ENCODE measurements around the gene BCL7C. TPM values are rescaled to one million over a fixed set of nuclear protein-coding genes. Genes with fewer than 3 reads are reported as not detected.

BCL7C gene
- total and polyA plus RNA-seq, 2 of the 8 experiments (the other 6 are each of a cell fraction or from before 2014, with no cell fraction given), result 8.6 to 17.2 TPM

GRCh38 chr16:30920891-30921290 lies 27.0 kb upstream of the BCL7C start:
- peaks cover 4% of the 10 kb centered on the region for H3K79me1 ChIP-seq (ENCODE audit: low read depth, low read length)
- peaks cover 0 to 2% (median 0%) of the 10 kb centered on the region in 4 experiments; a peak in 1 of 8 replicates for H3K36me3 ChIP-seq (ENCODE audit: control insufficient read depth in 2 of 4, insufficient read depth in 4 of 4, low read length in 3 of 4)
- no peak overlapping the region for H2AFZ ChIP-seq (ENCODE audit: low read length)
- no peaks in the 10 kb centered on the region for H3K27me3 ChIP-seq (replicated peaks in 1 of 4; ENCODE audit: control insufficient read depth in 3 of 4, extremely low read depth in 1 of 4, insufficient read depth in 3 of 4, low read length in 3 of 4)
- no peak overlapping the region for H2BK12ac ChIP-seq (ENCODE audit: low read depth, low read length)
- no peak overlapping the region for H3K18ac ChIP-seq (ENCODE audit: extremely low read depth, low read length)
- DNase-seq (ENCODE audit: low read depth in 1 of 2, low spot score in 2 of 2) (no peak), FAIRE-seq (no peak)
- H2AK5ac ChIP-seq (ENCODE audit: low read depth, low read length), result no peak overlapping the region
- H3K9me3 ChIP-seq (ENCODE audit: insufficient read depth in 2 of 2, low read depth in 1 of 2, low read length in 1 of 2), result no peaks in the 10 kb centered on the region
- no peak overlapping the region for H3K4me2 ChIP-seq (ENCODE audit: insufficient read depth in 1 of 2, low read depth in 2 of 2, low read length in 2 of 2)
- no peak overlapping the region for H2BK20ac ChIP-seq (ENCODE audit: low read length)
- no peak overlapping the region for H3K27ac ChIP-seq (ENCODE audit: low read depth, low read length)
- no peak for TF ChIP-seq SIRT6 (IDR thresholded peaks at IDR 0.05; ENCODE audit: low read length)
- TF ChIP-seq SUZ12 (IDR thresholded peaks at IDR 0.05; ENCODE audit: low read length), result no peak
- TF ChIP-seq TBP (IDR thresholded peaks at IDR 0.05; ENCODE audit: low read depth, low read length), result no peak
- no peak for TF ChIP-seq HDAC2 (IDR thresholded peaks at IDR 0.05; ENCODE audit: borderline replicate concordance in 1 of 2, low read depth in 2 of 2, low read length in 2 of 2)
- no peak for TF ChIP-seq HDAC6 (IDR thresholded peaks at IDR 0.05; ENCODE audit: low read depth, low read length)
- TF ChIP-seq CBX8 (IDR thresholded peaks at IDR 0.05; ENCODE audit: borderline replicate concordance, low read depth, low read length), result no peak
- TF ChIP-seq SP1 (IDR thresholded peaks at IDR 0.05; ENCODE audit: low read depth, low read length), result no peak
- no peak overlapping the region for H2BK15ac ChIP-seq (ENCODE audit: low read length)
- peaks cover 0 to 10% of the 10 kb centered on the region in 2 experiments; a peak in 2 of 4 replicates for H3K79me2 ChIP-seq (ENCODE audit: control insufficient read depth in 1 of 2, insufficient read depth in 2 of 2, low read length in 2 of 2)
- no peak overlapping the region for H3K23ac ChIP-seq (ENCODE audit: insufficient read length)
- CTCF ChIA-PET (ENCODE audit: partially characterized antibody), result interaction anchor here (0.6 to 8.0 kb wide), 9 partner anchors 19 to 984 kb away, joined by 3 to 63 read pairs (median 4); no protein-coding TSS in a partner anchor
- no peak overlapping the region for H4K8ac ChIP-seq (ENCODE audit: extremely low read depth, insufficient read depth, low read length)
- no peak overlapping the region for H4K5ac ChIP-seq (ENCODE audit: insufficient read length, low read depth, low read length)
- WGBS, 2 experiments (ENCODE audit: extremely low coverage in 1 of 2, insufficient coverage in 1 of 2, insufficient read length in 1 of 2, insufficient replicate concordance in 2 of 2, low coverage in 1 of 2, low lambda C conversion rate in 2 of 2, missing lambda C conversion rate in 1 of 2), result 69% methylated on average over 2 of the region's 2 CpGs; no CpG with 5 or more reads in 1 of the 2 experiments
- no peak overlapping the region for H4K91ac ChIP-seq (replicated peaks; ENCODE audit: insufficient read length, low read length)
- H3K56ac ChIP-seq (replicated peaks; ENCODE audit: insufficient read length, low read depth, low read length), result no peak overlapping the region
- no peak overlapping the region for H3K9ac ChIP-seq (replicated peaks in 1 of 4; ENCODE audit: extremely low read depth in 1 of 4, low read depth in 3 of 4, low read length in 3 of 4)
- POLR2A ChIA-PET (ENCODE audit: partially characterized antibody), result interaction anchor here (0.8 kb wide), 1 partner anchor 46 kb away, joined by 3 read pairs; no protein-coding TSS in a partner anchor
- no peak overlapping the region for H2BK120ac ChIP-seq (replicated peaks; ENCODE audit: low read depth, low read length)
- no peak overlapping the region for H3K4me3 ChIP-seq (ENCODE audit: extremely low read depth in 1 of 4, insufficient read depth in 2 of 4, low read depth in 3 of 4, low read length in 4 of 4)
- no peak overlapping the region for H3K4ac ChIP-seq (replicated peaks; ENCODE audit: insufficient read length, low read depth, low read length)
- H4K20me1 ChIP-seq (replicated peaks in 1 of 2; ENCODE audit: control insufficient read depth in 1 of 2, insufficient read depth in 2 of 2, low read length in 2 of 2), result peaks cover 2 to 3% of the 10 kb centered on the region in 2 experiments
- H3K14ac ChIP-seq (ENCODE audit: insufficient read length), result no peak overlapping the region
- peaks cover 8% of the 10 kb centered on the region; the same call in 1 of the 2 replicates for H3K23me2 ChIP-seq (ENCODE audit: low read depth, low read length)
- H3K4me1 ChIP-seq (replicated peaks in 1 of 4; ENCODE audit: control insufficient read depth in 3 of 4, insufficient read depth in 4 of 4, low read length in 3 of 4), result peaks cover 0 to 5% (median under 1%) of the 10 kb centered on the region in 4 experiments; a peak in 3 of 7 replicates
- H2BK5ac ChIP-seq (ENCODE audit: low read depth, low read length), result no peak overlapping the region
